Esophagus muscularis mucosa (tissue), 4 donors: ENCODE measurements around the gene LAD1. TPM values are rescaled to one million over a fixed set of nuclear protein-coding genes. Genes with fewer than 3 reads are reported as not detected.

Experiments
- DNase-seq: peaks from one replicate; pipeline ENCODE4 v3.0.0-alpha.2; 2017; ENCODE audit errors: extremely low spot score
- H3K27ac ChIP-seq, 4 donors: fragments of 200-600 bp; sonication (generic); replicated peaks in 1 of 4; 1 replicate in 3 of 4; 2 replicates in 1 of 4; pipeline ENCODE4 v1.5.1; 2016 to 2019; ENCODE audit warnings: mild to moderate bottlenecking in 1 of 4
- H3K27me3 ChIP-seq, 4 donors: fragments of 200-600 bp; sonication (generic); one replicate each; pipeline versions ENCODE4 v1.5.1 to v1.6.0; 2016 to 2019
- H3K36me3 ChIP-seq, 4 donors: fragments of 200-600 bp; sonication (generic); one replicate each; pipeline ENCODE4 v1.5.1; 2016 to 2019
- H3K4me1 ChIP-seq, 4 donors: fragments of 200-600 bp; sonication (generic); one replicate each; pipeline ENCODE4 v1.5.1; 2016 to 2019
- H3K4me3 ChIP-seq, 4 donors: fragments of 200-600 bp; sonication (generic); 1 replicate in 2 of 4; 2 replicates in 2 of 4; pipeline ENCODE4 v1.5.1; 2016 to 2019; ENCODE audit warnings: mild to moderate bottlenecking in 4 of 4, moderate library complexity in 1 of 4
- H3K9me3 ChIP-seq, 4 donors: fragments of 200-600 bp; sonication (generic); 1 replicate in 3 of 4; 2 replicates in 1 of 4; pipeline ENCODE4 v1.5.1; 2016 to 2019
- EP300 ChIP-seq: sonication (generic); formaldehyde crosslinking; IDR thresholded peaks from one replicate; pipeline ENCODE4 v1.6.1; 2017; ENCODE audit warnings: antibody characterized with exemption
- POLR2A ChIP-seq: fragments of 450-650 bp; IDR thresholded peaks from one replicate; pipeline ENCODE4 v1.6.1; 2017; ENCODE audit warnings: antibody characterized with exemption, moderate library complexity, mild to moderate bottlenecking, low read depth
- POLR2AphosphoS5 ChIP-seq, 2 donors: sonication (generic); formaldehyde crosslinking; IDR thresholded peaks; one replicate each; pipeline ENCODE4 v1.6.1; 2017; ENCODE audit warnings: antibody characterized with exemption in 2 of 2
- WGBS: methylation state at CpG from one replicate; pipeline ENCODE4 v1.1.5; 2018; 5-methylcytosine and 5-hydroxymethylcytosine counted together
- intact Hi-C: fragments of 100-400 bp; cut with DNase I; formaldehyde crosslinking; loops from one replicate; pipeline ENCODE4 v1.15.1; 2023
- total RNA-seq, 4 donors: library from RNA; depleted of rRNA; stranded (reverse); fragments of >200 nt; gene quantifications; one replicate each; pipeline versions ENCODE4 v1.1.0 to v1.2.1, GENCODE V29; 2016
- TF ChIP-seq, protein P1 (sequence below), 3 experiments: fragments of 200-600 bp in 2 of 3; fragments of 450-650 bp in 1 of 3; sonication (generic) in 2 of 3; IDR thresholded peaks; one replicate each; pipeline ENCODE4 v1.5.1; 2017 to 2019; ENCODE audit warnings: antibody characterized with exemption in 3 of 3, mild to moderate bottlenecking in 2 of 3, moderate library complexity in 1 of 3

LAD1 gene
- total RNA-seq, 4 donors from 2014 or later, result 0.17 TPM; not detected in 3

DNA sequence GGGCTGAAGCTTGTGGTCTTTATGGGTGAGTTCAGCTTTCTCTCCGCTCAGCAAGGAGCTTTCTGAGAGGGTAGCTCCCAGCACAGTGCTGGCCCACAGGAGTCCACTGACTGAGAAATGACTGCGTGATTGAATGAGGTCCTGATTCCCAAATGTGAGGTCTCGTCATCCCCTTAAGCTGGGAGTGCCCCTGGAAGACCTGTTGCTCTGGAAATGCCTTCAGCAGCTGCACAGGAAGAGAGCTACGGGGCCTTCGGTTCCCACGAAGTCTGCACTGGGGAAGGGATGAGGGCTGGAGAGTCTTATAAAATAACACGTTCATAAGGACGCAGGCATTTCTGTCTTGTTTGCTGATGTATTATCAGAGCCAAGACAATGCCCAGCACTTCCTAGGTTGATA, 35.7 kb downstream of the LAD1 start:
- H3K27ac ChIP-seq, result no peak overlapping the region
- WGBS, result 68% methylated on average over 8 of the region's 8 CpGs
- peaks cover 0 to 95% (median 0%) of the 10 kb centered on the region in 4 donors for H3K36me3 ChIP-seq
- H3K27me3 ChIP-seq, result peaks cover 0 to 10% (median 0%) of the 10 kb centered on the region in 4 donors
- H3K4me3 ChIP-seq, result no peak overlapping the region
- DNase-seq, result no peak
- peaks cover 0 to 9% (median 3%) of the 10 kb centered on the region in 4 donors for H3K4me1 ChIP-seq
- intact Hi-C loops, result no loop called here
- TF ChIP-seq, protein P1, sequence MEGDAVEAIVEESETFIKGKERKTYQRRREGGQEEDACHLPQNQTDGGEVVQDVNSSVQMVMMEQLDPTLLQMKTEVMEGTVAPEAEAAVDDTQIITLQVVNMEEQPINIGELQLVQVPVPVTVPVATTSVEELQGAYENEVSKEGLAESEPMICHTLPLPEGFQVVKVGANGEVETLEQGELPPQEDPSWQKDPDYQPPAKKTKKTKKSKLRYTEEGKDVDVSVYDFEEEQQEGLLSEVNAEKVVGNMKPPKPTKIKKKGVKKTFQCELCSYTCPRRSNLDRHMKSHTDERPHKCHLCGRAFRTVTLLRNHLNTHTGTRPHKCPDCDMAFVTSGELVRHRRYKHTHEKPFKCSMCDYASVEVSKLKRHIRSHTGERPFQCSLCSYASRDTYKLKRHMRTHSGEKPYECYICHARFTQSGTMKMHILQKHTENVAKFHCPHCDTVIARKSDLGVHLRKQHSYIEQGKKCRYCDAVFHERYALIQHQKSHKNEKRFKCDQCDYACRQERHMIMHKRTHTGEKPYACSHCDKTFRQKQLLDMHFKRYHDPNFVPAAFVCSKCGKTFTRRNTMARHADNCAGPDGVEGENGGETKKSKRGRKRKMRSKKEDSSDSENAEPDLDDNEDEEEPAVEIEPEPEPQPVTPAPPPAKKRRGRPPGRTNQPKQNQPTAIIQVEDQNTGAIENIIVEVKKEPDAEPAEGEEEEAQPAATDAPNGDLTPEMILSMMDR (IDR thresholded peaks at IDR 0.05), result no peak
- TF ChIP-seq EP300 (no peak), POLR2A (no peak), POLR2AphosphoS5 (IDR thresholded peaks at IDR 0.05) (no peak)
- no peaks in the 10 kb centered on the region for H3K9me3 ChIP-seq

DNA sequence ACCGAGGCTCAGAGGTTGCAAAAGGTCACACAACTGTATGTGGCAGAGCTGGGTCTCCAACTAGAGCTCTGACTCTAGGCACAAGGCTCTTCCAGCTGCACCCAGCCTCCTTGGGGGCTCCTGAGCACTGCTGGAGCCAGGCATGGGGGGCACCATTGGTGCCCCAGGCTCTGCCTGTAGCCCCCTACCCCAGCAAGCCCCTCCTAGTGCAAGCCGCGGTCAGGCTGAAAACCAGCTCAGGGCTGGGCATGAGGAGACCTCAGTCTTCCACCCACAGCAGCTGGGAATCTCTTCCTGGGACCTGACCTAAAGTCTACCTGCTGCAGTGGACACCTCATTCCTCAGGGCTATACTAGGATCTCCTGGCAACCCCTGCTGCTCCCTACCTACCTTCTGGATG, 36.2 kb downstream of the LAD1 start:
- Histone ChIP-seq H3K27ac (no peak overlapping the region), H3K27me3 (peaks cover 0 to 10% (median 0%) of the 10 kb centered on the region in 4 donors), H3K9me3 (no peaks in the 10 kb centered on the region), H3K4me3 (no peak overlapping the region), H3K36me3 (peaks cover 0 to 90% (median 0%) of the 10 kb centered on the region in 4 donors), H3K4me1 (peaks cover 0 to 11% (median 3%) of the 10 kb centered on the region in 4 donors)
- no peak for DNase-seq
- no peak for TF ChIP-seq POLR2A
- WGBS, result 92% methylated on average over 3 of the region's 3 CpGs
- intact Hi-C loops, result no loop called here

DNA sequence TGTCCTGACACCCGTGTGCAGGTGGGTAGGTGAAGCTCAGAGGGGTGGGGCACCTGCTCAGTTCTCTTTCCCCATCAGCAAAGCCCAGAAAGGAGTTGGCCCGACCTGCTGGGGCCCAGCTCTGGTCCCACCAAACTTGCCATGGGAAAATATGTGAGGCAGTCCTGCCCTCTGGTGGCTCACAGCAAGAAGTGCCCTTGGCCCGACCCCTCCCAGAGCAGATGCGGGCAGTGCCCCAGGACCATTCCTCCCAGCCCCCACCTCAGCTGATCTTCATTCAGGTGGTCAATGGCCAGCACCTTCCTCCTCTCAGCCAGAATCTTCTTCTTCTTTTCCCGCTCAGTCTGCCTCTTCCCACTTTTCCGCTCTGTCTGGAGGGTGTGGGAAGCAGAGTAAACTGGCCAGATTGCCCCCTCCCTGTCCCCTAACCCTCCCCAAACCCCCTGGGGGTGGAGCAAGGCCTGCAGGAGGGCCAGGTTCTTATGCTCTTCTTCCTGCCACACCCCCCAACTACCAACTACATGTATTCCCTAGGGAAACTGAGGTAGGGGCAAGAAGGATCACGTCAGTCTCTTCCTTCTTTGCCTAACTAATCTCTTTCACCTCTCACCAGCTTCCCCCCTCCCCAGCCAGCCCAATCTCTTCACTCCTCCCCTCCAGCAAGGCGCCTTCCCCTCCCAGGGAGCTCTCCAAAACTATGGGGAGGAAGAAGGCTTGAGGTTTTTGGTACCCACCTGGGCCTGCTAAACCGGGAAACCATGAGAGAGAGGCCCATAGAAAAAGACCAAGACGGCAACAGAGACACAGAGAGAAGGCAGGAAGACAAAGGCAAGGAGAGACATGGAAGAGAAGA, 37.2 kb downstream of the LAD1 start:
- intact Hi-C loops, result loop anchor here (1.0 kb wide), 1 partner anchor 108 kb away; no protein-coding TSS in a partner anchor
- Histone ChIP-seq H3K36me3 (peaks cover 0 to 80% (median 0%) of the 10 kb centered on the region in 4 donors), H3K27ac (no peak overlapping the region), H3K4me3 (no peak overlapping the region), H3K9me3 (no peaks in the 10 kb centered on the region), H3K4me1 (peaks cover 0 to 11% (median 3%) of the 10 kb centered on the region in 4 donors), H3K27me3 (peaks cover 0 to 14% (median 0%) of the 10 kb centered on the region in 4 donors)
- TF ChIP-seq, protein P1 (IDR thresholded peaks at IDR 0.05), result peak; percentile 64 to 75 (median 69)
- TF ChIP-seq POLR2A, result no peak
- DNase-seq, result no peak
- 54% methylated on average over 9 of the region's 10 CpGs for WGBS

DNA sequence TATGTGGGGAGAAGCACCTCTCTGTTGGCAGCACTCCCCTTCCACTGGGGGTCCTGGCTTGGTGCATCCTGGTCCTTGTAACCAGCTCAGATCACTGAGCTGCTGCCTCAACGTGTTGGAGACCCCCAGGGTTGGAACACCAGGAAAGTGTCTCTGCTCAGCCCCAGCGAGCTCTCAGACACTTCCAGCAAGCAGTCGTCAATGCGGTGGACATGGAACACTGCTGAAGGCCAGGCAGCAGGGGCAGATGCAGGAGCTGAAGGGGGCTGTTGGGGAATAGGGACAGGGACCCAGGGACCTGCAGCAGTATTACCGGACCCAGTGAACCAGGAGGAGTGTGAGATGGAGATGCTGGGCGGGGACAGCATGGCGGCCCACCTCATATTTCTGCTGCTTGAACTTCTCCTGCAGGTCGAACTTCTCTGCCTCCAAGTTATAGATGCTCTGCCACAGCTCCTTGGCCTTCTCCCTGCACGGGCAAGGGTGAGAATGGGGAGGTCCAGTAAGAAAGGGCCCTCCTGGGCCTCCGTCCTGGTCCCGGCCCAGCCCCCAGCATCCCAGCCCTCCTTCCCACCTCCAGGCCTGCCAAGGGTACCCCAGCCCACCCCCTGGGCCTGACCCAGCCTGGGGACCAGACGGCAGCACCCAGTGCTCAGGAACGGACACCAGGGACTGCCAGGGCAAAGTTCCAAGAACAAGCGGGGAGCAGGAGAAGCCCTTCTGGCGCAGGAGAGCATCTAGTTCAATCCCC, 38.0 kb downstream of the LAD1 start:
- H3K4me1 ChIP-seq, result peaks cover 0 to 11% (median 3%) of the 10 kb centered on the region in 4 donors
- no peaks in the 10 kb centered on the region for H3K9me3 ChIP-seq
- no peak for DNase-seq
- 90% methylated on average over 9 of the region's 15 CpGs for WGBS
- peaks cover 0 to 10% (median 0%) of the 10 kb centered on the region in 4 donors for H3K27me3 ChIP-seq
- H3K27ac ChIP-seq, result no peak overlapping the region
- peaks cover 0 to 72% (median 0%) of the 10 kb centered on the region in 4 donors for H3K36me3 ChIP-seq
- no peak for TF ChIP-seq POLR2AphosphoS5 (IDR thresholded peaks at IDR 0.05)
- intact Hi-C loops, result loop anchor here (1.0 kb wide), 1 partner anchor 107 kb away; no protein-coding TSS in a partner anchor
- no peak overlapping the region for H3K4me3 ChIP-seq

DNA sequence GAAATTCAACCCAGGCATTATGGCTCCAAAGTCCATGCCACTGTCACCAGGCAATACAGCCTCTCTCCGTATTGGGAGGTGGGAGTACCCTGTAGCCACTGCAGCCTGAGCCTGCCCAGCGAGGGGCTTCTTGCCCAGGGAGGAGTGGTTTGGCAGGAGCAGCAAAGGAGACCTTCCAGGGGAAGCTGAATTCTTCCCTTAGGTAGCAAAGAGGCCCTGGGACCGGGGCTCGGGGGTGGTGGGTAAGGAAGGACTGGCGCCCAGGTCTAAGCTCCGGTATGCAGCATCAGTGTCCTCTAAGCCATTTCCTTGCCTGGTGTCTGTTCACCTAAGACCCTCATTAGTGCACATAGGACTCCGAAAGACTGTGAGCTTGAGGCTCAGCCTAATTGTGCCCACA, 38.6 kb downstream of the LAD1 start:
- DNase-seq, result no peak
- intact Hi-C loops, result no loop called here
- TF ChIP-seq POLR2AphosphoS5 (IDR thresholded peaks at IDR 0.05) (no peak), EP300 (no peak)
- Histone ChIP-seq H3K4me3 (no peak overlapping the region), H3K4me1 (peaks cover 0 to 11% (median 3%) of the 10 kb centered on the region in 4 donors), H3K9me3 (no peaks in the 10 kb centered on the region), H3K36me3 (peaks cover 0 to 66% (median 0%) of the 10 kb centered on the region in 4 donors), H3K27ac (no peak overlapping the region), H3K27me3 (peaks cover 0 to 10% (median 0%) of the 10 kb centered on the region in 4 donors)
- whole genome bisulfite sequencing, result 88% methylated on average over 7 of the region's 7 CpGs

DNA sequence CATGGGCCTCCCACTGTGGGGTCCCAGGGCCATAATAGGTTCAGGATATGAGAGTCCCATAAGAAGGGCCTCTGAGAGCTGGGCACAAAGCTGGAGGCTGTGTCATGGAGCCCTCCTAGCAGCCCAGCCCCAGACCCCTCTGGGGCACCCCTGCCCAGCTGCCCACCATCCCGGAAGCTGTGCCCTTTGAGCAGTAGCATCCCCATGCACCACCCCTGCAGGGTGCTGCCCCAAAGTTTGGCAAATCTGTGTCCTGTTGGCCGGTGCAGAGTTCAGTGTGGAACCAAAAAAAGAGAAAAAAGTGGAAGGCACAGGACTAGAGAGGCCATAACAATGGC, 39.3 kb downstream of the LAD1 start:
- H3K27me3 ChIP-seq, result peaks cover 0 to 13% (median 0%) of the 10 kb centered on the region in 4 donors
- H3K4me1 ChIP-seq, result peaks cover 0 to 12% (median 3%) of the 10 kb centered on the region in 4 donors
- TF ChIP-seq POLR2A, result no peak
- no peak for TF ChIP-seq EP300
- TF ChIP-seq, protein P1 (IDR thresholded peaks at IDR 0.05), result no peak
- no peak for TF ChIP-seq POLR2AphosphoS5 (IDR thresholded peaks at IDR 0.05)
- WGBS, result 92% methylated on average over 2 of the region's 2 CpGs
- H3K9me3 ChIP-seq, result no peaks in the 10 kb centered on the region
- no peak for DNase-seq
- no peak overlapping the region for H3K27ac ChIP-seq
- no peak overlapping the region for H3K4me3 ChIP-seq
- intact Hi-C loops, result no loop called here
- peaks cover 0 to 59% (median 0%) of the 10 kb centered on the region in 4 donors for H3K36me3 ChIP-seq
